ENCODE results near the gene CD164.
"Not testable (repeated sequence)": the region's sequence is repeated elsewhere in the genome, so short reads cannot be mapped to it uniquely, and the experiment has no call there.

The CD164 gene

DNA sequence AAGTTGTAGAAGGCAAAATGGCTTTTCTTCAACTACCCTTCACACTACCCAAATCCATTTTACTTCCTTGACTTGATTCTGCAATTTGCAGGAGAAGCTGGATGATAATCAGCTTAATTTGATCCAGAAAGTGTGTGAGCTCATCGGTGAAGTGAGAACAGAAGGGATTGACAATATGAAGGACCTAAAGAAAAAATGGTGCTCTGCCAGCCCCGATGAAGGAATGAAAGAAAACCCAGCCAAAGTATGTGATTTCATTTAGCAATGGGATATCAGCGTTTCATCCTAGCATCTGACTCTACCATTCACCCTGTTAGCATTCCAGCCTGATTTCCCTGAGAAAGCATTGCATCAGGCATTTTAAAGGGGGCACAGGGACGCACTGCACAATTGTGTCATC, 41.5 kb downstream of the CD164 start:
- DNase-seq, result no peak

DNA sequence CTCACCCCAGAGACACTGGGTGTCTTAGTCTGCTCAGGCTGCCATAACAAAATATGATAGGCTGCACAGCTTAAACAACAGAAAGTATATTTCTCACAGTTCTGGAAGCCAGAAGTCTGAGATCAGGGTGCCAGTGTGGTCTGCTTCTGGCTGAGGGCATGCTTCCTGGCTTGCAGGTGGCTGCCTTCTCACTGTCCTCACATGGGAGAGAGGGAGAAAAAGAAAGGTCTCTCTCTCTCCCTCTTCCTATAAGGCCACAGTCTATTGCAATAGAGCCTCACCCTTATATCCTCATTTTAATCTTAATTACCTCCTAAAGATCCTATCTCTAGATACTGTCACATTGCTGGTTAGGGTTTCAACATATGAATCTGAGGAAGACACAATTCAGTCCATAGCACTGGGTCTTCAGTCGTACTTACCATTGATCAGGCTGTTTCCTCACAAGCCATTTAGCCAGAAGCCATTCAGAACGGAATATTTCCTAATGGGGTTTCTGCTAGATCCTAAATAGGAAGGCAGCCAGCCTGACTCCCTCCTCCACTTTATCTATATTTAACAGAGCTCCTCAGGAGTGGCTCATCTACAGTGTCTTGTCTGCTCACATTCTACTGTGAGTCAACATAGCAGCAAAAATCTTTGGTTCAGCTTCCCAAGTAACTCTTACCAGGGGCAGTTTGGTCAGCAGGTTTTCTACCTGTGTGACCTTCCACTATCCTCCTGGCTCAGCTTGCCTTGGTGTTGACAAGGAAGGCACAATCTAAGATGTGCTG, 42.2 kb downstream of the CD164 start:
- DNase-seq, result no peak

DNA sequence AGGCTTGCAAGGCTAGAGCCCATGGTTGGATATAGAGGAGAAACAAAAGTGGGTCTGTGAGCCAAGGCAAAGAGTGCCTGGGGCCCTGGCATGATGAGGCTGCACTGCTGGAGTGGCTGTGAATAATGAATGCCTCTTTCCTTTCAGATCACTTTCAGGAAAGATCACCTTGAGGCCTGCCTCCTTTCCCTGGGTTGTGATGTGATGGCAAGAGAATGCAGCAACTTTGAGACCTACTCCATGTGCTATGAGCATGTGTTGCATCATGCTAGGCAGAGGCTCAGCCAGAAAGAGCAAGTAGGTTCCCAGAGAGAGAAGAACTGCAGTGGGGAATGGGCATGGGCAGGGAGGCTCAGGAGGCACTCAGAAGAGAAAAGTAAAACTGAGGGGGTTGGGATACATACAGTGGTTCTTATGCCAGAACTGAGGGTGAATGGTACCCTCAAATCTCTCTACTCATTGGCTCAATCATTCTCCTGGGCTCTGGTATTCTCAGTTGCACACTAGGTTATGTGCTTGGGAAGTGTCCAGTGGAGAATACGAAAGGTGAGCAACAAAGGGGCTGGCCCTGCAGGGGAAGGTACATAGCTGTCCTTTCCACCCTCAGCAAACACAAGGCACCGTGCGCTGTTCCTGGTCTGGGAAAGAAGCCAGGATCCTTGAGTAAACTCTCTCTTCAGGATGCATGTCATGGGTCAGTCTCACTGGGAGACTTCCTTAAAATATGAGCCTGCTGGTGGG, 45.9 kb downstream of the CD164 start:
- no peak for DNase-seq

DNA sequence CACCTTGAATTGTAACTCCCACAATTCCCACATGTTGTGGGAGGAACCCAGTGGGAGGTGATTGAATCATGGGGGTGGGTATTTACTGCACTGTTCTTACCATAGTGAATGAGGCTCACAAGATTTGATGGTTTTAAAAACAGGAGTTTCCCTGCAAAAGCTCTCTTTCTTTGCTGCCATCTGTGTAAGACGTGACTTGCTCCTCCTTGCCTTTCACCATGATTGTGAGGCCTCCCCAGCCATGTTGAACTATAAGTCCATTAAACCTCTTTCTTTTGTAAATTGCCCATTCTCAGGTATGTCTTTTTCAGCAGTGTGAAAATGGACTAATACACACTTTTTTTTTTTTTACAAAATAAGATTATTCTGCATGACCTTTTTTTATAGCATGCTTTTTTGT, 48.4 kb downstream of the CD164 start:
- DNase-seq, result not testable (repeated sequence)

DNA sequence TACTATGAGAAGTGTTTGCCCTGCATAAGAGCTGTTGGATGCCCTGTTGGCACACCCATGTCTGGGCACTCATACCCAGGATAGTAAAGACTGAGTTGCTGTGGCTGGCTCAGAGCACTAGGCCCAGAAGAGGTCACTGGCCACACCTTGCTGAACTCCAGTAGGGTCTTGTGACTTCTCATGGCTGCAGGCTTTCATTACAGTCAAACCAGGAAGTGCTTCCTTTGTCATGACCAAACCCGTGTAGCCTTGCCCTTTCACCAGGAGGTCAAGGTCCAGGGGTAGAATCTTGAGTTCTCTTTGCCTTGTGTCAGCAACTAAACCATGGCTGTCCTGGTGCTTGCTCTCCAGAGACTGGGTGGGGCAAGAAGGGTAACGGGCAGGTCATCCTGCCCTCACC, 49.5 kb downstream of the CD164 start:
- no peak for DNase-seq

DNA sequence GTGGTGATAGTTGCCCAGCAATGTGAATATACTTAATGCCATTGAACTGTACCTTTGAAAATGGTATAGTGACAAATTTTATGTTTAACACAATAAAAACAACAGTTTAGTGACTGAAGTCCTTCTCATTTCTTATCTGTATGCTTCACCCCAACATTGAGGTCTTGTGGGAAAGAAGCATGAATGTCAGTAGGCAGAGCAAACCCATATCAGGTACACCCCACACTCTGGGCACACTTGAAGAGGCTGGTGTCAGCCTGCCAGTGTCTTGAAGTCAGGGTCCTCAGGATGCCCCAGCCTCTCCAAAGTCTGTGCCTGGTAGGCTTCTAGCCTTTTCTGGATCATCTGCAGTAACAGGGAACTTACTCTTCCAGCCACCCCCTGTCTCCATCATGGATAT, 51.2 kb downstream of the CD164 start:
- no peak for DNase-seq

DNA sequence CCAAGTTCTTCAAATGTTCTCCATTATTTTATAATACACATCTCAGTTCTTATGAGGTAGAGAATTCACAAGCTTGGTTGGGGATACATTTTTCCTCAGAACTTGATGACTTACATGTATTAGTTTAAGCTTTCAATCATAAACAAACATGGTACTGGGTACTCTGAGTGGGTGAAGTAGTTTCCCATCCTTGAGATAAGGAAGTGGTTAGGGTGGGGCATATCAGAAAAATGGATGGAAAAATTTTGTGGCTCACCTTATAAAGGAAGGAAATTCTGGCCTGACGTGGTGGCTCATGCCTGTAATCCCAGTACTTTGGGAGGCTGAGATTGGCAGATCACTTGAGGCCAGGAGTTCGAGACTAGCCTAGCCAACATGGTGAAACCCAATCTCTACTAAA, 52.0 kb downstream of the CD164 start:
- DNase-seq, result no peak

DNA sequence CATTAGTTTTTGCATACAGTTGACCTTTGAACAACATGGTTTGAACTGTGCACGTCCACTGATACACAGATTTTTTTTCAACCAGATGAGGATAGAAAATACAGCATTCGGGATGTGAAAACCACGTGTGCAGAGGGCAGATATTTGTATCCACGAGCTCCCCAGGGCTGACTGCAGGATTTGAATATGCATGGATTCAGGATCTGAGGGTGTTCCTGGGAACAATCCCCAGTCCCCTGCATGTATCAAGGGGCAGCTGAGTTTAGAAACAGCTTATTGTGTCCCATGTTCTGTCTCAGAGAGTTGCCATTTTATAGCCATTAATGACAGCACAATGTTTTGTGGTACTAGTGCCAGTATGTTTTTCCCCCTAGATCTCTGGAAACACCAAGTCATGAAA, 53.6 kb downstream of the CD164 start:
- no peak for DNase-seq

DNA sequence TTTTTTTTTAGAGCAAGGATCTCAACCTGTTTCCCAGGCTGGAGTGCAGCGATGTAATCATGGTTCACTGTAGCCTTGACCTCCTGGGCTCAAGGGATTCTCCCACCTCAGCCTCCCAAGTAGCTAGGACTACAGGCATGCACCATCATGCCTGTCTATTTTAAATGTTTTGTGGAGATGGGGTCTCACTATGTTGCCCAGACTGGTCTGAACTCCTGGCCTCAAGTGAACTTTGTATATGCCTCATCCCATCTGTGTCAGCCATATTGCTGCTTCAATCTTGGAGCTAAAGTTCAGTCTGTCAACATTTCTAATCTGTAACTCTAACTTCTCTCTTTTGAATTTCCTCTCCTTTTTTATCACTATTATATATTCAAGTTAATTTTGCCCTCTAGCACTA, 54.3 kb downstream of the CD164 start:
- no peak for DNase-seq

DNA sequence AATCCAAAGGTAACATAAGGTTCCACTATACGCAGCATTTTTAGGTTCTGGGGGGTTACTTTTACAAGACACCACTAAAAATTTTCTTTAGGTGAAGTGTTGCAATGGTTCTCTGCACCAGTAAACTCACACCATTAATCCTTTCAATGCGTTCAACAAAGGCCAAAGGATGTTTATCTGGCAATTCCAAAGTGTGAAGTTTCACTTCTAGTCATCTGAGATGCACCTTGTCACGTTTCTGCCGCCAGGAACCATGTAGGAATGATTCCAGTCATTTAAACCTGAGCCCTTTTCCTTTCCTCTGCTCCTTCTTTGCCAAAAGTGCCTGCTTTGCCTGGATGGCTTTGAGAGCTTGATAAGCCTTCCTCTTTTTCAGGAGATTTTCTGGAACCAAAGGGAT, 54.8 kb downstream of the CD164 start:
- DNase-seq, result no peak

DNA sequence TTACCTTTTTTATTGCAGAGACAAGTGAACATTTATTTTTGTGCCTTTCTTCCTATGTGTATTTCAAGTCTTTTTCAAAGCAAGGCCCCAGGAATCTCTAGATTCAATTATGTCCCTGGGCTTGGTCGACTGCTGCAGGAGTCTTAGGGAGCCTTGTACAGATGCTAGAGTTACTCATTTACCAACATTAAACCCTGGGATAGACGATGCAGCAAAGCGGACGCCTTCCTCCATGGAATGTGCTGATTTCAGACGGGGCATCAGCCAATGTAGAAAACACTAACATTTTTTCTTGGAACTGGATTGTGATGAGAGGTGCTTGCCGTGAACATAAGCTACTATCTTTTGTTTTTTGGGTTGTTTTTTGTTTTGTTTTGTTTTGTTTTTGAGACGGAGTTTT, 55.9 kb downstream of the CD164 start:
- no peak for DNase-seq

DNA sequence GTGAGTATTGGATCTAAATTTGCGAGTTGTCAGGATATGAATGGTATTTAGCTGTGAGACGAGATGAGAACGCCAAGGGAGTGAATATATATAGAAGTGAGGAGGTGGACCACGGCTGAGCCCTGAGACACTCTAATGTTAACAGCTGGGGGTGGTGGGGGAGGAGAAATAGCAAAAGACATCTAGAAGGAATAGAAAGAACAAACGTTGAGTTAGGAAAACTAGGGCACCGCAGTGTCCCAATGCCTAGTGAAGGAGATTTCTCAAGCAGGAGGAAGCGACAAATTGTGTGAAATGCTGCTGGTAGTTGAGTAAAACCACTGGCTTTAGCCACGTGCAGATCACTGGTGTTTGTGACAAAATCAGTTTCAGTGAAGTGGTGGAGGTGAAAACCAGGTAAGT, 56.9 kb downstream of the CD164 start:
- no peak for DNase-seq

DNA sequence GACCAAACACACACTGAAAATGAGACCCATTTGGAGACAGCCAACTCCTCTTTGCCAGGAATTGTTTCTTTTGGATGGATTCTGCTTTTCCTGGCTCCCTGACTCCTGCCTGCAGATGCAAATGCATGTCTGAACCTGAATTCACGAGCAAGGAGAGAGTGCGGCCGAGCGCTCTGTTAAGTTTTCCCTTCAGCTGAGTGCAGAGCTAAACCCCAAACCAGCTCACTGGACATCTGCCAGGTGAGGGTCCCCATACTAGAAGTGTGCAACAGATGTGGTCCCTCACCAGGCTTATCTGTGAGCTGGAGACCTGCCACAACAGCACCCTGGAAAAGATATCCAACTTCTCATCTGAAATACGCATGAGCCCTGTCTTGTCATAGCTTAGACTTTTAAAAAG, 59.0 kb downstream of the CD164 start:
- no peak for DNase-seq

DNA sequence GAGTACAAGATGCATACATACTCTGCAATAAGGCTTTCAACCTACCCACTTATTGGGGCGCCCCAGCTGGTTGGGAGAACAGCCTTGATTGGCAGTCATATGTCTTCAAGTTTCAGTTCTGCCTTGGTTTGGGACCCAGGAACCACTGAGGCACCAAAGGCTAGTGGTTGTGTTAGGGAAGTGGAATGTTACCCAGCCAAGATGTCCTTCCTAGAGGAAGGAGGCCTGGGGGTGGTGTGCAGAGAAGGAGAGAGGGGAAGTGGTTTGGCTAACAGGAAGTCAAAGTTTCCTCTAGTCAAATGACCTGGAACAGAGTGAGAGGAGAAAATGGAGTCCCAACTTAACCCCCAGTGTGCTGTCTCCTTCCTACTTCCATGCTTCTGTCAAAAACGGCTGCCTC, 59.4 kb downstream of the CD164 start:
- no peak for DNase-seq

DNA sequence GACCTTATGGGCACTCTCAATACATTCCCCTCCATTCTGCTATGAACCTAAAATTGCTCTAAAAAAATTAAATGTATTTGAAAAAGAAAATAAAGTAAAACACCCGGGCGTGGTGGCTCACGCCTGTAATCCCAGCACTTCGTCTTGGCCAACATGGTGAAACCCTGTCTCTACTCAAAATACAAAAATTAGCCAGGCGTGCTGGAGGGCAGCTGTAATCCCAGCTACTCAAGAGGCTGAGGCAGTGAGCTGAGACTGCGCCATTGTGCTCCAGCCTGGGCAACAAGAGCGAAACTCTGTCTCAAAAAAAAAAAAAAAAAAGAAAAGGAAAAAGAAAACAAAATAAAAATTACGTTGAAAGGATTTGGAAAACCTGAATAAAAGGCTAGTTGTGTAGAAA, 60.5 kb downstream of the CD164 start:
- DNase-seq, result no peak

DNA sequence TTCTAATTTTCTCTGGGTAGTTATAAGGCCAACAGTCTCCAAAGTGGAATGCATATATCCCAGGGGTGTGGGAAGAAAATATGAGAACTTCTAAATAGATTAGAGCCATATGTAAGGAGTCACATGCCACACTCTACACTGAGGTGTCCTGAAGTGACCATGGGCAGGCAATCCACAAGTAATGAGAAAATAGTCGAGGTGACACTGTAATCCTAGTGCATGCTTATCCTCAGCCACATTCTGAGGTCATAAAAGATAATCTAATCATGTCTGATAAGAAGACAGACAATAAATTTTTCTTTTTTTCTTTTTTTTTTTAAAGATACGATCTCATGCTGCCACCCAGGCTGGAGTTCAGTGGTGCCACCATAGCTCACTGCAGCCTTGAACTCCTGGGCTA, 62.2 kb downstream of the CD164 start:
- DNase-seq, result no peak

DNA sequence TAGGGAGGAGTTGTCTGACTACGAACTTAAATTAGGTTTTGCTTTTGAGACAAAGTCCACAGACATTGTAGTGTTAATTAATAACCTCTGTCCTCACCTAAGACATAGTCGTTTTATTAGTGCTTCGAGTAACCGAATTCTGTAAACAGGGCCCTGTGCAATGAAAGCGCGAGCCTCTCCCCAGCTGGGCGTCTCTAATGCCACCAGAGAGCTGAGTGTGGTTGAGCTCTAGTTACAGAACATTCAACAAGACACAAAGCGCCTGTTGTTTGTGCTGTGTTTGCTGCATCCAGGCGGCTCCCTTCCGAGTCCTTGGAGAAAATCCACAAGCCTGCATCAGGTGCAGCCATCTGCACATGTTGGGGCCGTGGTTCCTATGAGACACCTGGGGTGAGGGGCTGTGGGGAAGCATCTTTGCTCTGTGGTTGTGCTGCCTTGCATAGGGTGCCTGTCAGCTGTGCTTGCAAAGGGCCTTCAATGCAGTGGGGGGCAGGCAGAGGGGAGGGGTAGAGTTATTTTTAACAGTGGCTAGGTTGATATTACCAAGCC, 63.9 kb downstream of the CD164 start:
- no peak for DNase-seq

DNA sequence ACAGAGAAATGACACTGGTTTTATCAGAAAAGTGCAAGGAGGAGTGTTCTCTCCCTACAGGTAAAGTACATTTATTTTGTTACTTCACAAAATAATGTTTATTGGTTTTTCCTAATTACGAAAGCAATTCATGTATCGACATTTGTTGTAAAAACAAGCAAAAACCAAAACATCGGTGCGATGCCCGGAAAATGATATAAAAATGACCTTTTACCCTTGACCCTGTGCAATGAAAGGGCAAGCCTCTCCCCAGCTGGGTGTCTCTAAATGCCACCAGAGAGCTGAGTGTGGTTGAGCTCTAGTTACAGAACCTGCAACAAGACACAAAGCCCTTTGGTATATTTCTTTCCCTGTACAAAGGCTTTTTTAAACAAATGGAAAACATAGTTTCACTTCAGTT, 65.4 kb downstream of the CD164 start:
- DNase-seq, result no peak

All from activated naive CD4-positive, alpha-beta T cell (primary cell).